GM12801 (cell line): ENCODE results near the gene TMEM174.

ENCODE experiments used
- CTCF ChIP-seq: IDR thresholded peaks from one replicate; pipeline ENCODE4 v1.5.1; 2011; ENCODE audit warnings: control low read depth; ENCODE audit not compliant: insufficient read length; ENCODE audit errors: extremely low read depth

TMEM174 gene

GRCh38 chr5:73183000-73183399 is 10.0 kb downstream of the TMEM174 start:
- TF ChIP-seq CTCF = no peak

GRCh38 chr5:73183481-73183891 is 10.5 kb downstream of the TMEM174 start:
- TF ChIP-seq CTCF = no peak

GRCh38 chr5:73186976-73187375 is 14.0 kb downstream of the TMEM174 start:
- TF ChIP-seq CTCF = no peak

- TF ChIP-seq CTCF = no peak
Observed at GRCh38 chr5:73188764-73189531, 16.0 kb downstream of the TMEM174 start.

- no peak for TF ChIP-seq CTCF
Observed at GRCh38 chr5:73189871-73190376, 16.9 kb downstream of the TMEM174 start.

- no peak for TF ChIP-seq CTCF
Observed at GRCh38 chr5:73192370-73192769, 19.4 kb downstream of the TMEM174 start.

- no peak for TF ChIP-seq CTCF
Observed at GRCh38 chr5:73193592-73193991, 20.6 kb downstream of the TMEM174 start.
